Glomerular visceral epithelial cell (primary cell): ENCODE data around the gene WDR1.

ENCODE experiments used
- DNase-seq: peaks from one replicate; pipeline ENCODE4 v3.0.0-alpha.2; 2016; ENCODE audit errors: extremely low spot score

WDR1 gene

GRCh38 chr4:10072420-10073017 lies 44.1 kb downstream of the WDR1 start:
- no peak for DNase-seq

GRCh38 chr4:10069075-10069642 lies 47.4 kb downstream of the WDR1 start:
- no peak for DNase-seq

- DNase-seq: no peak
Measured at GRCh38 chr4:10066670-10067651, 49.6 kb downstream of the WDR1 start.

- no peak for DNase-seq
Measured at GRCh38 chr4:10066206-10066605, 50.4 kb downstream of the WDR1 start.

GRCh38 chr4:10063544-10064300 lies 52.9 kb downstream of the WDR1 start:
- peak; percentile 86 for DNase-seq

GRCh38 chr4:10061650-10062415 lies 54.8 kb downstream of the WDR1 start:
- no peak for DNase-seq

- no peak for DNase-seq
Measured at GRCh38 chr4:10058371-10058770, 58.2 kb downstream of the WDR1 start.

GRCh38 chr4:10057023-10057395 lies 59.6 kb downstream of the WDR1 start:
- no peak for DNase-seq

GRCh38 chr4:10056334-10057022 lies 60.1 kb downstream of the WDR1 start:
- peak; percentile 58 for DNase-seq

GRCh38 chr4:10055871-10056270 lies 60.7 kb downstream of the WDR1 start:
- DNase-seq: no peak

- peak; percentile 51 for DNase-seq
Measured at GRCh38 chr4:10054571-10055041, 62.0 kb downstream of the WDR1 start.

GRCh38 chr4:10053635-10054453 lies 62.8 kb downstream of the WDR1 start:
- DNase-seq: no peak

- DNase-seq: no peak
Measured at GRCh38 chr4:10051517-10052135, 65.0 kb downstream of the WDR1 start.

- DNase-seq: no peak
Measured at GRCh38 chr4:10050721-10051120, 65.9 kb downstream of the WDR1 start.

GRCh38 chr4:10050261-10050661 lies 66.3 kb downstream of the WDR1 start:
- DNase-seq: no peak

GRCh38 chr4:10048941-10049697 lies 67.5 kb downstream of the WDR1 start:
- no peak for DNase-seq

- no peak for DNase-seq
Measured at GRCh38 chr4:10047967-10048366, 68.6 kb downstream of the WDR1 start.

- no peak for DNase-seq
Measured at GRCh38 chr4:10046471-10046870, 70.1 kb downstream of the WDR1 start.
